SH-SY5Y (cell line): ENCODE measurements around the gene QRICH2.

Source experiments
- GATA2 ChIP-seq: IDR thresholded peaks from 2 replicates; pipeline ENCODE4 v1.6.1; 2011; ENCODE audit warnings: mild to moderate bottlenecking, low read depth, low read length
- GATA3 ChIP-seq: IDR thresholded peaks from 2 replicates; pipeline ENCODE4 v1.6.1; 2011; ENCODE audit warnings: low read depth, mild to moderate bottlenecking, low read length, moderate library complexity

GRCh38 chr17:76292567-76292966 lies 15.5 kb downstream of the QRICH2 start:
- TF ChIP-seq GATA3: no peak
- no peak for TF ChIP-seq GATA2
